A673 (cell line): ENCODE results near the gene ABCG1.

ENCODE experiments used
- CTCF ChIP-seq: fragments of 300-800, 200-600 bp; sonication (generic); conservative IDR thresholded peaks from 2 replicates; pipeline ENCODE4 v1.5.1; 2017; ENCODE audit warnings: low read depth, mild to moderate bottlenecking, antibody characterized with exemption, low read length, moderate library complexity, mixed read lengths
- EZH2 ChIP-seq: fragments of 200-600 bp; sonication (generic); IDR thresholded peaks from 2 replicates; pipeline ENCODE4 v1.6.1; 2017; ENCODE audit warnings: borderline replicate concordance, low read depth, mild to moderate bottlenecking, mixed read lengths, antibody characterized with exemption, low read length; ENCODE audit not compliant: poor library complexity, severe bottlenecking

GRCh38 chr21:42235593-42235992, 16.7 kb downstream of the ABCG1 start:
- TF ChIP-seq CTCF, result no peak
- TF ChIP-seq EZH2, result no peak
